ENCODE measurements around the gene EME1. TPM values are rescaled to one million over a fixed set of nuclear protein-coding genes. Genes with fewer than 3 reads are reported as not detected.

The EME1 gene
- polyA plus RNA-seq, 1 donor from 2014 or later: 5.4 TPM

- no peak for TF ChIP-seq MXI1 (conservative IDR thresholded peaks at IDR 0.05; ENCODE audit: poor library complexity, severe bottlenecking)
- Histone ChIP-seq H3K4me3 (ENCODE audit: low read length) (no peak overlapping the region), H2AFZ (ENCODE audit: low read depth, low read length) (no peak overlapping the region), H3K79me2 (replicated peaks; ENCODE audit: insufficient read depth, low read length) (no peaks in the 10 kb centered on the region), H3K36me3 (ENCODE audit: insufficient read depth, low read length) (no peaks in the 10 kb centered on the region), H4K20me1 (ENCODE audit: insufficient read depth) (no peaks in the 10 kb centered on the region), H3K4me2 (ENCODE audit: low read length) (no peak overlapping the region), H3K27me3 (ENCODE audit: insufficient read depth, low read depth, low read length) (no peaks in the 10 kb centered on the region), H3K9me3 (ENCODE audit: low read length) (no peaks in the 10 kb centered on the region), H3K9ac (ENCODE audit: low read length) (no peak overlapping the region), H3K27ac (ENCODE audit: low read length) (no peak overlapping the region), H3F3A (ENCODE audit: insufficient read depth, low read length, poor library complexity, severe bottlenecking) (no peaks in the 10 kb centered on the region), H3K9me2 (ENCODE audit: insufficient read depth, low read length) (no peaks in the 10 kb centered on the region)
Measured at GRCh38 chr17:50364715-50365114, 8.3 kb upstream of the EME1 start.

GRCh38 chr17:50365165-50365564 is 7.9 kb upstream of the EME1 start:
- no peaks in the 10 kb centered on the region for H3K9me2 ChIP-seq (ENCODE audit: insufficient read depth, low read length)
- no peak overlapping the region for H2AFZ ChIP-seq (ENCODE audit: low read depth, low read length)
- H3K79me2 ChIP-seq (replicated peaks; ENCODE audit: insufficient read depth, low read length): no peaks in the 10 kb centered on the region
- no peaks in the 10 kb centered on the region for H3K27me3 ChIP-seq (ENCODE audit: insufficient read depth, low read depth, low read length)
- no peaks in the 10 kb centered on the region for H3F3A ChIP-seq (ENCODE audit: insufficient read depth, low read length, poor library complexity, severe bottlenecking)
- no peaks in the 10 kb centered on the region for H3K9me3 ChIP-seq (ENCODE audit: low read length)
- H3K4me2 ChIP-seq (ENCODE audit: low read length): no peak overlapping the region
- H3K4me3 ChIP-seq (ENCODE audit: low read length): no peak overlapping the region
- no peak overlapping the region for H3K9ac ChIP-seq (ENCODE audit: low read length)
- H4K20me1 ChIP-seq (ENCODE audit: insufficient read depth): no peaks in the 10 kb centered on the region
- H3K36me3 ChIP-seq (ENCODE audit: insufficient read depth, low read length): no peaks in the 10 kb centered on the region
- TF ChIP-seq EP300 (conservative IDR thresholded peaks at IDR 0.05; ENCODE audit: poor library complexity, severe bottlenecking): no peak
- no peak for TF ChIP-seq SMC3 (conservative IDR thresholded peaks at IDR 0.05; ENCODE audit: poor library complexity)
- no peak for TF ChIP-seq REST (IDR thresholded peaks at IDR 0.05; ENCODE audit: borderline replicate concordance)
- no peak for TF ChIP-seq MXI1 (conservative IDR thresholded peaks at IDR 0.05; ENCODE audit: poor library complexity, severe bottlenecking)
- no peak for TF ChIP-seq RAD21 (conservative IDR thresholded peaks at IDR 0.05)
- TF ChIP-seq POLR2AphosphoS5 (IDR thresholded peaks at IDR 0.05): no peak
- TF ChIP-seq EZH2 (IDR thresholded peaks at IDR 0.05; ENCODE audit: borderline replicate concordance, insufficient read depth, low read length, poor library complexity, severe bottlenecking): no peak
- no peak for TF ChIP-seq CTCF (IDR thresholded peaks at IDR 0.05; ENCODE audit: poor library complexity, severe bottlenecking)
- TF ChIP-seq TAF1 (IDR thresholded peaks at IDR 0.05; ENCODE audit: low read depth): no peak
- H3K27ac ChIP-seq (ENCODE audit: low read length): no peak overlapping the region

All from neural cell (in vitro differentiated cells).